IMR-90 (cell line): Measurements from ENCODE around the gene CCNE1. TPM values are rescaled to one million over a fixed set of nuclear protein-coding genes. Genes with fewer than 3 reads are reported as not detected.

ENCODE experiments used
- ATAC-seq: fragments of 200-7000 bp; cut with Tn5 transposase; 2 replicates; pipeline ENCODE4 v1.9.1; 2020; ENCODE audit warnings: low read depth, mild to moderate bottlenecking, moderate library complexity
- BruUV-seq: library from RNA; stranded (reverse); fragments of 400-500 nt; replicated peaks from 2 replicates; lab custom pipeline; 2021; lab: Mats Ljungman, UMichigan
- CTCF ChIA-PET: fragments of 300-600 bp; formaldehyde crosslinking; extraction: SDS; loops from one replicate; lab custom pipeline; 2021; ENCODE audit warnings: antibody characterized with exemption; lab: Yijun Ruan, JAX
- POLR2A ChIA-PET: fragments of 300-600 bp; sonication (Branson Sonifier 250); formaldehyde crosslinking; loops from one replicate; lab custom pipeline; 2022; ENCODE audit warnings: antibody characterized with exemption; ENCODE audit not compliant: unreplicated experiment; lab: Charles Lee
- DNase-seq: peaks from one replicate; pipeline ENCODE4 v3.0.0; 2013
- H2AFZ ChIP-seq: replicated peaks from 2 replicates; pipeline ENCODE3; 2013; ENCODE audit warnings: low read length, mild to moderate bottlenecking; ENCODE audit not compliant: poor library complexity
- H2AK5ac ChIP-seq: 2 replicates; pipeline ENCODE4 v1.6.1; 2013; ENCODE audit warnings: low read depth, low read length, inconsistent platforms
- H2AK9ac ChIP-seq: replicated peaks from 2 replicates; pipeline ENCODE3; 2013; ENCODE audit warnings: mild to moderate bottlenecking, low read depth, low read length, moderate library complexity; ENCODE audit not compliant: poor library complexity
- H2BK120ac ChIP-seq: 2 replicates; pipeline ENCODE4 v1.6.1; 2013; ENCODE audit warnings: low read depth, low read length, inconsistent platforms
- H2BK15ac ChIP-seq: 3 replicates; pipeline ENCODE4 v1.6.1; 2013; ENCODE audit warnings: low read depth, low read length, inconsistent platforms
- H2BK20ac ChIP-seq: 2 replicates; pipeline ENCODE4 v1.6.1; 2013; ENCODE audit warnings: low read depth, mild to moderate bottlenecking, inconsistent platforms, low read length, moderate library complexity
- H2BK5ac ChIP-seq: 2 replicates; pipeline ENCODE4 v1.6.1; 2013; ENCODE audit warnings: mild to moderate bottlenecking, low read depth, low read length, inconsistent platforms; ENCODE audit not compliant: poor library complexity, severe bottlenecking
- H3K14ac ChIP-seq: replicated peaks from 2 replicates; pipeline ENCODE4 v1.6.1; 2013; ENCODE audit warnings: low read depth, low read length, inconsistent platforms
- H3K18ac ChIP-seq: 2 replicates; pipeline ENCODE4 v1.6.1; 2013; ENCODE audit warnings: low read depth, low read length, control low read depth
- H3K23ac ChIP-seq: 2 replicates; pipeline ENCODE4 v1.6.1; 2013; ENCODE audit warnings: low read depth, low read length, inconsistent platforms
- H3K27ac ChIP-seq: 2 replicates; pipeline ENCODE4 v1.5.1; 2013; ENCODE audit warnings: mild to moderate bottlenecking, control low read depth, low read length; ENCODE audit not compliant: insufficient read depth
- H3K27me3 ChIP-seq: 2 replicates; pipeline ENCODE4 v1.6.1; 2013; ENCODE audit warnings: low read length; ENCODE audit not compliant: control insufficient read depth, insufficient read depth
- H3K36me3 ChIP-seq: 2 replicates; pipeline ENCODE4 v1.6.1; 2013; ENCODE audit warnings: low read length, mixed read lengths; ENCODE audit not compliant: control insufficient read depth, insufficient read depth
- H3K4ac ChIP-seq: 2 replicates; pipeline ENCODE4 v1.6.1; 2013; ENCODE audit warnings: low read depth, low read length, inconsistent platforms
- H3K4me1 ChIP-seq: 2 replicates; pipeline ENCODE4 v1.6.1; 2013; ENCODE audit warnings: low read length, mixed read lengths; ENCODE audit not compliant: control insufficient read depth, insufficient read depth
- H3K4me2 ChIP-seq: 2 replicates; pipeline ENCODE4 v1.6.1; 2013; ENCODE audit warnings: low read depth, mild to moderate bottlenecking, control low read depth, low read length, moderate library complexity
- H3K4me3 ChIP-seq: 2 replicates; pipeline ENCODE4 v1.5.1; 2013; ENCODE audit warnings: low read depth, mild to moderate bottlenecking, control low read depth, low read length, moderate library complexity; ENCODE audit not compliant: insufficient read depth
- H3K56ac ChIP-seq: 2 replicates; pipeline ENCODE4 v1.6.1; 2013; ENCODE audit warnings: low read length, inconsistent platforms; ENCODE audit not compliant: insufficient read depth; ENCODE audit errors: extremely low read depth
- H3K79me1 ChIP-seq, 2 experiments: 2 replicates each; pipeline ENCODE4 v1.6.1; 2013; ENCODE audit warnings: low read length in 2 of 2, inconsistent platforms in 1 of 2, low read depth in 1 of 2
- H3K9ac ChIP-seq: 2 replicates; pipeline ENCODE4 v1.6.1; 2013; ENCODE audit warnings: low read depth, low read length, control low read depth
- H3K9me1 ChIP-seq: 2 replicates; pipeline ENCODE4 v1.6.1; 2013; ENCODE audit warnings: low read length, inconsistent platforms; ENCODE audit not compliant: insufficient read depth
- H3K9me3 ChIP-seq: 2 replicates; pipeline ENCODE4 v1.6.1; 2013; ENCODE audit warnings: low read length; ENCODE audit not compliant: control insufficient read depth, insufficient read depth
- H4K20me1 ChIP-seq: 2 replicates; pipeline ENCODE4 v1.6.1; 2013; ENCODE audit warnings: low read length, inconsistent platforms; ENCODE audit not compliant: insufficient read depth
- H4K5ac ChIP-seq: 2 replicates; pipeline ENCODE4 v1.6.1; 2013; ENCODE audit warnings: mild to moderate bottlenecking, low read depth, low read length, control low read depth
- H4K8ac ChIP-seq, 2 experiments: 2 replicates each; pipeline ENCODE4 v1.6.1; 2013; ENCODE audit warnings: low read depth in 2 of 2, low read length in 2 of 2, control low read depth in 1 of 2, inconsistent platforms in 1 of 2
- H4K91ac ChIP-seq: 2 replicates; pipeline ENCODE4 v1.6.1; 2013; ENCODE audit warnings: low read depth, low read length, inconsistent platforms; ENCODE audit not compliant: insufficient read depth
- BHLHE40 ChIP-seq: fragments of 150-350 bp; IDR thresholded peaks from 2 replicates; pipeline ENCODE4 v1.6.1; 2016; ENCODE audit warnings: mild to moderate bottlenecking, low read depth, low read length
- CEBPB ChIP-seq: IDR thresholded peaks from 2 replicates; pipeline ENCODE4 v1.6.1; 2012; ENCODE audit warnings: low read depth, low read length, improper control_type of control experiment
- CHD1 ChIP-seq: IDR thresholded peaks from 2 replicates; pipeline ENCODE4 v1.6.1; 2012; ENCODE audit warnings: low read depth, low read length, improper control_type of control experiment
- FOS ChIP-seq: fragments of 150-350 bp; IDR thresholded peaks from 2 replicates; pipeline ENCODE4 v1.6.1; 2016; ENCODE audit warnings: low read depth, low read length
- MAZ ChIP-seq: IDR thresholded peaks from 2 replicates; pipeline ENCODE4 v1.6.1; 2012; ENCODE audit warnings: low read depth, mild to moderate bottlenecking, low read length, improper control_type of control experiment, moderate library complexity, borderline replicate concordance
- MXI1 ChIP-seq: IDR thresholded peaks from 2 replicates; pipeline ENCODE4 v1.6.1; 2012; ENCODE audit warnings: low read depth, mild to moderate bottlenecking, low read length, moderate library complexity, borderline replicate concordance
- RAD21 ChIP-seq: IDR thresholded peaks from 2 replicates; pipeline ENCODE4 v1.6.1; 2012; ENCODE audit warnings: low read length, improper control_type of control experiment
- RCOR1 ChIP-seq: IDR thresholded peaks from 2 replicates; pipeline ENCODE4 v1.6.1; 2012; ENCODE audit warnings: mild to moderate bottlenecking, low read length, improper control_type of control experiment; ENCODE audit not compliant: insufficient replicate concordance
- RFX5 ChIP-seq: IDR thresholded peaks from 2 replicates; pipeline ENCODE4 v1.8.0; 2012; ENCODE audit warnings: low read depth, mild to moderate bottlenecking, low read length, moderate library complexity
- WGBS, 2 experiments: methylation state at CpG; one replicate each; pipeline versions ENCODE4 v1.1.5 to v1.1.7; 2013; ENCODE audit warnings: missing lambda C conversion rate in 2 of 2; ENCODE audit not compliant: insufficient read length in 1 of 2; ENCODE audit errors: extremely low coverage in 2 of 2; 5-methylcytosine and 5-hydroxymethylcytosine counted together
- dilution Hi-C: fragments of 300-500 bp; cut with HindIII; formaldehyde crosslinking; loops from one replicate; pipeline ENCODE4 v1.14.3; 2018; ENCODE audit warnings: low sequenced_read_pairs; ENCODE audit not compliant: unreplicated experiment
- in situ Hi-C: fragments of 300-500 bp; cut with MboI; formaldehyde crosslinking; loops from 3 replicates; pipeline ENCODE4 v1.14.3; 2019; ENCODE audit warnings: low sequenced_read_pairs, inconsistent platforms, mixed read lengths
- intact Hi-C: fragments of 100-400 bp; cut with micrococcal nuclease; formaldehyde crosslinking; loops from 2 replicates; pipeline ENCODE4 v1.10.0; 2022
- polyA plus RNA-seq, 3 experiments: library from polyadenylated mRNA; depleted of rRNA; stranded (reverse); fragments of >200 nt; gene quantifications; 2 replicates each; pipeline ENCODE4 v1.2.3, GENCODE V29; 2012; ENCODE audit warnings: low replicate concordance in 1 of 3
- total RNA-seq: library from RNA; depleted of rRNA; stranded (reverse); fragments of >200 nt; gene quantifications from 2 replicates; pipeline ENCODE4 v1.2.3, GENCODE V29; 2012
- TF ChIP-seq, protein P1 (sequence below): fragments of 150-350 bp; IDR thresholded peaks from 2 replicates; pipeline ENCODE4 v1.6.1; 2016; ENCODE audit warnings: low read depth, mild to moderate bottlenecking, low read length, moderate library complexity, borderline replicate concordance
- TF ChIP-seq, protein P2 (sequence below): conservative IDR thresholded peaks from 2 replicates; pipeline ENCODE4 v1.5.1; 2012; ENCODE audit warnings: mild to moderate bottlenecking, low read depth, low read length, improper control_type of control experiment

Gene CCNE1
- total and polyA plus RNA-seq, 2 of the 4 experiments (the other 2 are of a cell fraction) = 6.8 to 7.0 TPM

DNA sequence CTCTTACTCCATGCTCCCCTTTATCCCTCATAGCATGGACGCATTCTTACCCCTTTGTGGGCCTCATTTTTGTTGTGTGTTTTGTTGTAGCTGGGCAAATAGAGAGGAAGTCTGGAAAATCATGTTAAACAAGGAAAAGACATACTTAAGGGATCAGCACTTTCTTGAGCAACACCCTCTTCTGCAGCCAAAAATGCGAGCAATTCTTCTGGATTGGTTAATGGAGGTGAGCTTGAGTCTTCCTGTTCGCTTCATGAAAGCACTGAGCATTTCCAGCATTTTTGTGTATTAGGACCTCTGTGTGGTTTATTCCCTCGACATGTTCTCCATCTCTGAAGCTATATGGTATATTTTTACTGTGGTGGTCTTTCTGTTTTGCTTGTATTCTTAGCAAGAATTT lies 5.5 kb downstream of the CCNE1 start:
- H2BK5ac ChIP-seq = no peak overlapping the region
- TF ChIP-seq, protein P1, sequence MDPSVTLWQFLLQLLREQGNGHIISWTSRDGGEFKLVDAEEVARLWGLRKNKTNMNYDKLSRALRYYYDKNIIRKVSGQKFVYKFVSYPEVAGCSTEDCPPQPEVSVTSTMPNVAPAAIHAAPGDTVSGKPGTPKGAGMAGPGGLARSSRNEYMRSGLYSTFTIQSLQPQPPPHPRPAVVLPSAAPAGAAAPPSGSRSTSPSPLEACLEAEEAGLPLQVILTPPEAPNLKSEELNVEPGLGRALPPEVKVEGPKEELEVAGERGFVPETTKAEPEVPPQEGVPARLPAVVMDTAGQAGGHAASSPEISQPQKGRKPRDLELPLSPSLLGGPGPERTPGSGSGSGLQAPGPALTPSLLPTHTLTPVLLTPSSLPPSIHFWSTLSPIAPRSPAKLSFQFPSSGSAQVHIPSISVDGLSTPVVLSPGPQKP = no peak
- TF ChIP-seq RFX5 (no peak), RCOR1 (no peak), MAZ (no peak), FOS (no peak), MXI1 (no peak), CHD1 (no peak), BHLHE40 (no peak), RAD21 (no peak), CEBPB (no peak)
- TF ChIP-seq, protein P2, sequence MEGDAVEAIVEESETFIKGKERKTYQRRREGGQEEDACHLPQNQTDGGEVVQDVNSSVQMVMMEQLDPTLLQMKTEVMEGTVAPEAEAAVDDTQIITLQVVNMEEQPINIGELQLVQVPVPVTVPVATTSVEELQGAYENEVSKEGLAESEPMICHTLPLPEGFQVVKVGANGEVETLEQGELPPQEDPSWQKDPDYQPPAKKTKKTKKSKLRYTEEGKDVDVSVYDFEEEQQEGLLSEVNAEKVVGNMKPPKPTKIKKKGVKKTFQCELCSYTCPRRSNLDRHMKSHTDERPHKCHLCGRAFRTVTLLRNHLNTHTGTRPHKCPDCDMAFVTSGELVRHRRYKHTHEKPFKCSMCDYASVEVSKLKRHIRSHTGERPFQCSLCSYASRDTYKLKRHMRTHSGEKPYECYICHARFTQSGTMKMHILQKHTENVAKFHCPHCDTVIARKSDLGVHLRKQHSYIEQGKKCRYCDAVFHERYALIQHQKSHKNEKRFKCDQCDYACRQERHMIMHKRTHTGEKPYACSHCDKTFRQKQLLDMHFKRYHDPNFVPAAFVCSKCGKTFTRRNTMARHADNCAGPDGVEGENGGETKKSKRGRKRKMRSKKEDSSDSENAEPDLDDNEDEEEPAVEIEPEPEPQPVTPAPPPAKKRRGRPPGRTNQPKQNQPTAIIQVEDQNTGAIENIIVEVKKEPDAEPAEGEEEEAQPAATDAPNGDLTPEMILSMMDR = no peak
- no TSS peak for BruUV-seq
- H3K9me1 ChIP-seq = peaks cover 3% of the 10 kb centered on the region; the same call in 1 of the 2 replicates
- no peak overlapping the region for H3K4me2 ChIP-seq
- no peak overlapping the region for H3K18ac ChIP-seq
- no peak overlapping the region for H3K4ac ChIP-seq
- H2AK9ac ChIP-seq = no peak overlapping the region
- H2BK120ac ChIP-seq = no peak overlapping the region
- WGBS, 2 experiments = no CpG with 5 or more reads among the region's 4 CpGs
- no peak overlapping the region for H2AK5ac ChIP-seq
- H3K79me1 ChIP-seq = no peaks in the 10 kb centered on the region
- H3K23ac ChIP-seq = no peak overlapping the region
- DNase-seq (no peak), ATAC-seq (no peak)
- H3K9me3 ChIP-seq = no peaks in the 10 kb centered on the region
- H2BK20ac ChIP-seq = no peak overlapping the region
- H4K91ac ChIP-seq = no peak overlapping the region
- H4K8ac ChIP-seq = no peak overlapping the region
- no peak overlapping the region for H2AFZ ChIP-seq
- H2BK15ac ChIP-seq = no peak overlapping the region
- no peaks in the 10 kb centered on the region for H3K4me1 ChIP-seq
- peaks cover 8% of the 10 kb centered on the region for H3K36me3 ChIP-seq
- H3K56ac ChIP-seq = no peak overlapping the region
- no peak overlapping the region for H3K4me3 ChIP-seq
- no peak overlapping the region for H3K9ac ChIP-seq
- in situ Hi-C loops = no loop called here
- H3K27me3 ChIP-seq = no peaks in the 10 kb centered on the region
- H4K20me1 ChIP-seq = no peaks in the 10 kb centered on the region
- CTCF ChIA-PET = no interaction called here
- no peak overlapping the region for H3K14ac ChIP-seq
- no peak overlapping the region for H3K27ac ChIP-seq
- H4K5ac ChIP-seq = no peak overlapping the region
- dilution Hi-C loops = no loop called here
- intact Hi-C loops = no loop called here
- POLR2A ChIA-PET = interaction anchor here (0.6 kb wide), 1 partner anchor 9 kb away, joined by 10 read pairs; no protein-coding TSS in a partner anchor
